Liver (tissue), 9 donors: ENCODE data around the gene SEMA3B. TPM values are rescaled to one million over a fixed set of nuclear protein-coding genes. Genes with fewer than 3 reads are reported as not detected.

Source experiments
- DNase-seq: peaks from one replicate; pipeline ENCODE4 v3.0.0-alpha.2; 2017; ENCODE audit warnings: low spot score
- H3K27ac ChIP-seq, 2 donors: one replicate each; pipeline ENCODE4 v1.7.0; 2013; ENCODE audit warnings: inconsistent platforms in 2 of 2, low read length in 2 of 2, control low read depth in 1 of 2, low read depth in 1 of 2, mild to moderate bottlenecking in 1 of 2
- H3K27me3 ChIP-seq, 4 donors: one replicate each; pipeline versions ENCODE4 v1.6.1 to v1.7.0; 2013; ENCODE audit warnings: low read length in 3 of 4, inconsistent platforms in 1 of 4, mild to moderate bottlenecking in 1 of 4, moderate library complexity in 1 of 4; ENCODE audit not compliant: control insufficient read depth in 4 of 4, insufficient read depth in 4 of 4
- H3K36me3 ChIP-seq, 4 donors: one replicate each; pipeline versions ENCODE4 v1.6.1 to v1.7.0; 2013; ENCODE audit warnings: low read length in 3 of 4, mild to moderate bottlenecking in 3 of 4, low read depth in 1 of 4, moderate library complexity in 1 of 4; ENCODE audit not compliant: control insufficient read depth in 4 of 4, insufficient read depth in 3 of 4
- H3K4me1 ChIP-seq, 4 donors: one replicate each; pipeline versions ENCODE4 v1.6.1 to v1.7.0; 2013; ENCODE audit warnings: low read length in 3 of 4, mild to moderate bottlenecking in 3 of 4, moderate library complexity in 1 of 4; ENCODE audit not compliant: control insufficient read depth in 4 of 4, insufficient read depth in 4 of 4
- H3K4me3 ChIP-seq, 3 donors: one replicate each; pipeline versions ENCODE4 v1.6.1 to v1.7.0; 2013; ENCODE audit warnings: low read length in 3 of 3, control low read depth in 1 of 3, low read depth in 1 of 3, mild to moderate bottlenecking in 1 of 3
- H3K9ac ChIP-seq, 2 donors: one replicate each; pipeline ENCODE4 v1.7.0; 2013; ENCODE audit warnings: low read length in 2 of 2, mild to moderate bottlenecking in 2 of 2, moderate library complexity in 2 of 2, control low read depth in 1 of 2, low read depth in 1 of 2
- H3K9me3 ChIP-seq, 4 donors: one replicate each; pipeline versions ENCODE4 v1.6.1 to v1.7.0; 2013; ENCODE audit warnings: low read length in 3 of 4; ENCODE audit not compliant: control insufficient read depth in 4 of 4
- FOXA1 ChIP-seq: IDR thresholded peaks from 2 replicates; pipeline ENCODE4 v1.6.1; 2016; ENCODE audit warnings: antibody characterized with exemption
- FOXA2 ChIP-seq: IDR thresholded peaks from 2 replicates; pipeline ENCODE4 v1.6.1; 2016; ENCODE audit warnings: antibody characterized with exemption
- GABPA ChIP-seq, 2 donors: IDR thresholded peaks in 1 of 2; conservative IDR thresholded peaks in 1 of 2; 2 replicates each; pipeline ENCODE4 v1.6.1; 2016; ENCODE audit warnings: antibody characterized with exemption in 2 of 2, mild to moderate bottlenecking in 1 of 2, moderate library complexity in 1 of 2
- HNF4A ChIP-seq, 2 donors: conservative IDR thresholded peaks; 2 replicates each; pipeline ENCODE4 v1.6.1; 2016; ENCODE audit warnings: antibody characterized with exemption in 2 of 2, mild to moderate bottlenecking in 2 of 2
- HNF4G ChIP-seq: IDR thresholded peaks from 2 replicates; pipeline ENCODE4 v1.6.1; 2016; ENCODE audit warnings: antibody characterized with exemption
- JUND ChIP-seq, 2 donors: IDR thresholded peaks; 2 replicates each; pipeline ENCODE4 v1.6.1; 2016; ENCODE audit warnings: antibody characterized with exemption in 2 of 2
- NR2F2 ChIP-seq: IDR thresholded peaks from 2 replicates; pipeline ENCODE4 v1.6.1; 2016; ENCODE audit warnings: antibody characterized with exemption
- RAD21 ChIP-seq, 2 donors: IDR thresholded peaks; 2 replicates each; pipeline ENCODE4 v1.6.1; 2016; ENCODE audit warnings: antibody characterized with exemption in 2 of 2, mild to moderate bottlenecking in 2 of 2
- RXRA ChIP-seq, 2 donors: IDR thresholded peaks; 2 replicates each; pipeline ENCODE4 v1.6.1; 2017 to 2018; ENCODE audit warnings: antibody characterized with exemption in 2 of 2, mild to moderate bottlenecking in 1 of 2
- SP1 ChIP-seq: IDR thresholded peaks from 2 replicates; pipeline ENCODE4 v1.6.1; 2018; ENCODE audit warnings: antibody characterized with exemption, mild to moderate bottlenecking
- TAF1 ChIP-seq: conservative IDR thresholded peaks from 2 replicates; pipeline ENCODE4 v1.6.1; 2016; ENCODE audit warnings: antibody characterized with exemption, mild to moderate bottlenecking
- YY1 ChIP-seq: IDR thresholded peaks from 2 replicates; pipeline ENCODE4 v1.6.1; 2016; ENCODE audit warnings: antibody characterized with exemption, mild to moderate bottlenecking
- WGBS: extraction: QIAGEN DNeasy Blood & Tissue Kit; methylation state at CpG from one replicate; pipeline ENCODE4 v1.1.7; 2013; 5-methylcytosine and 5-hydroxymethylcytosine counted together
- polyA plus RNA-seq, 2 donors: library from polyadenylated mRNA; stranded (reverse) in 1 of 2; unstranded in 1 of 2; fragments of 200-250 nt in 1 of 2; fragments of >200 nt in 1 of 2; fragmentation: Nextera tagmentation in 1 of 2; extraction: Ambion mirVana in 1 of 2; gene quantifications; one replicate each; pipeline versions ENCODE4 v1.2.1 to v1.2.3, GENCODE V29; 2013 to 2015
- total RNA-seq, 2 donors: library from RNA; depleted of rRNA; stranded (reverse); fragments of >200 nt; gene quantifications; one replicate each; pipeline ENCODE4 v1.2.3, GENCODE V29; 2014
- TF ChIP-seq, protein P1 (sequence below): IDR thresholded peaks from 2 replicates; pipeline ENCODE4 v1.6.1; 2016; ENCODE audit warnings: antibody characterized with exemption, mild to moderate bottlenecking
- TF ChIP-seq, protein P2 (sequence below): fragments of 150-350 bp; IDR thresholded peaks from 2 replicates; pipeline ENCODE4 v1.5.1; 2017; ENCODE audit warnings: improper control_type of control experiment, low read depth, low read length; ENCODE audit not compliant: missing input control
- TF ChIP-seq, protein P3 (sequence below): IDR thresholded peaks from 2 replicates; pipeline ENCODE4 v1.6.1; 2016; ENCODE audit warnings: antibody characterized with exemption
- TF ChIP-seq, protein P4 (sequence below): IDR thresholded peaks from 2 replicates; pipeline ENCODE4 v1.6.1; 2016; ENCODE audit warnings: antibody characterized with exemption
- TF ChIP-seq, protein P5 (sequence below): IDR thresholded peaks from 2 replicates; pipeline ENCODE4 v1.6.1; 2016; ENCODE audit warnings: antibody characterized with exemption
- donor health status: healthy.
- donor health status: healthy.
- donor health status: healthy.
- donor health status: healthy.
- donor health status: healthy.

SEMA3B gene
- total and polyA plus RNA-seq, 4 donors: 0.40 to 1.5 (median 0.93) TPM

DNA sequence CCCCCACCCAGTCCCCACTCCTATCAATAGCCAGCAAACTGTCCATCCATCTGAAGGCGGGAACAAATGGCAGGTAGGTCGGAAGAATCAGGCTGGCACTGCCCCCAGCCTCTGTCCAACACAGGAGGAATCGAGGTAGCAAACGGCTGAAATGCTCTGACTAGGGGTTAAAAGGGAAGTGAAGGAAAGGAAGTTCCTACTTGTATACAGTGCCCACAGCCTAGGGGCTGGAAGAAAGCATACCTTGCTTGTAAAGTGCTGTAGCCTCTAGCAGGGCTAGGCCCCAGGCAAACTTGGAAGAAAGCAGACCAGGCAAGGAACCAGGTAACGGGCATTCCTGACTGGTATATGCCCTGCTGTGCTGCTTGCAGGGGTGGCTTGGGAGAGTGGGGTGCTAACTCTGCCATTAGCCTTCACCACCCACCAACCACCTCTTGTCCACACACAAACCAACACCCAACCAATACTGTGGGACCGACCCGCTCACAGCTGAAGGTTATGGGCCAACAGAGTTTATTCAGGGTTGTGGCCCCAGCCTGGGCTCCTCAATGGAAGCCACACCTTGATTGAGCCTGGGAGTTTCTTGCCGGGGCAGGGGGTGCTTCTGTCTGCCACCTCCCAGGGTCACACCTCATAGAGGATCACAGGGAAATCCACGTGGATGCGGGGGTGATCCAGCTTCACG lies 56.7 kb downstream of the SEMA3B start:
- Histone ChIP-seq H3K9me3 (no peaks in the 10 kb centered on the region), H3K36me3 (peaks cover 0 to 18% (median 7%) of the 10 kb centered on the region in 4 donors), H3K27ac (no peak overlapping the region), H3K4me1 (peaks cover 6 to 64% (median 45%) of the 10 kb centered on the region in 4 donors), H3K9ac (no peak overlapping the region), H3K4me3 (no peak overlapping the region), H3K27me3 (no peaks in the 10 kb centered on the region)
- no peak for DNase-seq
- TF ChIP-seq SP1 (no peak), RAD21 (IDR thresholded peaks at IDR 0.05) (no peak), HNF4A (conservative IDR thresholded peaks at IDR 0.05) (no peak), TAF1 (no peak), GABPA (IDR thresholded peaks at IDR 0.05 in 1 of 2, conservative IDR thresholded peaks at IDR 0.05 in 1 of 2) (no peak), JUND (IDR thresholded peaks at IDR 0.05) (no peak), YY1 (no peak), NR2F2 (no peak), RXRA (IDR thresholded peaks at IDR 0.05) (no peak), HNF4G (no peak), FOXA1 (no peak), FOXA2 (no peak)
- TF ChIP-seq, protein P1, sequence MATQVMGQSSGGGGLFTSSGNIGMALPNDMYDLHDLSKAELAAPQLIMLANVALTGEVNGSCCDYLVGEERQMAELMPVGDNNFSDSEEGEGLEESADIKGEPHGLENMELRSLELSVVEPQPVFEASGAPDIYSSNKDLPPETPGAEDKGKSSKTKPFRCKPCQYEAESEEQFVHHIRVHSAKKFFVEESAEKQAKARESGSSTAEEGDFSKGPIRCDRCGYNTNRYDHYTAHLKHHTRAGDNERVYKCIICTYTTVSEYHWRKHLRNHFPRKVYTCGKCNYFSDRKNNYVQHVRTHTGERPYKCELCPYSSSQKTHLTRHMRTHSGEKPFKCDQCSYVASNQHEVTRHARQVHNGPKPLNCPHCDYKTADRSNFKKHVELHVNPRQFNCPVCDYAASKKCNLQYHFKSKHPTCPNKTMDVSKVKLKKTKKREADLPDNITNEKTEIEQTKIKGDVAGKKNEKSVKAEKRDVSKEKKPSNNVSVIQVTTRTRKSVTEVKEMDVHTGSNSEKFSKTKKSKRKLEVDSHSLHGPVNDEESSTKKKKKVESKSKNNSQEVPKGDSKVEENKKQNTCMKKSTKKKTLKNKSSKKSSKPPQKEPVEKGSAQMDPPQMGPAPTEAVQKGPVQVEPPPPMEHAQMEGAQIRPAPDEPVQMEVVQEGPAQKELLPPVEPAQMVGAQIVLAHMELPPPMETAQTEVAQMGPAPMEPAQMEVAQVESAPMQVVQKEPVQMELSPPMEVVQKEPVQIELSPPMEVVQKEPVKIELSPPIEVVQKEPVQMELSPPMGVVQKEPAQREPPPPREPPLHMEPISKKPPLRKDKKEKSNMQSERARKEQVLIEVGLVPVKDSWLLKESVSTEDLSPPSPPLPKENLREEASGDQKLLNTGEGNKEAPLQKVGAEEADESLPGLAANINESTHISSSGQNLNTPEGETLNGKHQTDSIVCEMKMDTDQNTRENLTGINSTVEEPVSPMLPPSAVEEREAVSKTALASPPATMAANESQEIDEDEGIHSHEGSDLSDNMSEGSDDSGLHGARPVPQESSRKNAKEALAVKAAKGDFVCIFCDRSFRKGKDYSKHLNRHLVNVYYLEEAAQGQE: no peak
- TF ChIP-seq, protein P2, sequence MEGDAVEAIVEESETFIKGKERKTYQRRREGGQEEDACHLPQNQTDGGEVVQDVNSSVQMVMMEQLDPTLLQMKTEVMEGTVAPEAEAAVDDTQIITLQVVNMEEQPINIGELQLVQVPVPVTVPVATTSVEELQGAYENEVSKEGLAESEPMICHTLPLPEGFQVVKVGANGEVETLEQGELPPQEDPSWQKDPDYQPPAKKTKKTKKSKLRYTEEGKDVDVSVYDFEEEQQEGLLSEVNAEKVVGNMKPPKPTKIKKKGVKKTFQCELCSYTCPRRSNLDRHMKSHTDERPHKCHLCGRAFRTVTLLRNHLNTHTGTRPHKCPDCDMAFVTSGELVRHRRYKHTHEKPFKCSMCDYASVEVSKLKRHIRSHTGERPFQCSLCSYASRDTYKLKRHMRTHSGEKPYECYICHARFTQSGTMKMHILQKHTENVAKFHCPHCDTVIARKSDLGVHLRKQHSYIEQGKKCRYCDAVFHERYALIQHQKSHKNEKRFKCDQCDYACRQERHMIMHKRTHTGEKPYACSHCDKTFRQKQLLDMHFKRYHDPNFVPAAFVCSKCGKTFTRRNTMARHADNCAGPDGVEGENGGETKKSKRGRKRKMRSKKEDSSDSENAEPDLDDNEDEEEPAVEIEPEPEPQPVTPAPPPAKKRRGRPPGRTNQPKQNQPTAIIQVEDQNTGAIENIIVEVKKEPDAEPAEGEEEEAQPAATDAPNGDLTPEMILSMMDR: no peak
- TF ChIP-seq, protein P3, sequence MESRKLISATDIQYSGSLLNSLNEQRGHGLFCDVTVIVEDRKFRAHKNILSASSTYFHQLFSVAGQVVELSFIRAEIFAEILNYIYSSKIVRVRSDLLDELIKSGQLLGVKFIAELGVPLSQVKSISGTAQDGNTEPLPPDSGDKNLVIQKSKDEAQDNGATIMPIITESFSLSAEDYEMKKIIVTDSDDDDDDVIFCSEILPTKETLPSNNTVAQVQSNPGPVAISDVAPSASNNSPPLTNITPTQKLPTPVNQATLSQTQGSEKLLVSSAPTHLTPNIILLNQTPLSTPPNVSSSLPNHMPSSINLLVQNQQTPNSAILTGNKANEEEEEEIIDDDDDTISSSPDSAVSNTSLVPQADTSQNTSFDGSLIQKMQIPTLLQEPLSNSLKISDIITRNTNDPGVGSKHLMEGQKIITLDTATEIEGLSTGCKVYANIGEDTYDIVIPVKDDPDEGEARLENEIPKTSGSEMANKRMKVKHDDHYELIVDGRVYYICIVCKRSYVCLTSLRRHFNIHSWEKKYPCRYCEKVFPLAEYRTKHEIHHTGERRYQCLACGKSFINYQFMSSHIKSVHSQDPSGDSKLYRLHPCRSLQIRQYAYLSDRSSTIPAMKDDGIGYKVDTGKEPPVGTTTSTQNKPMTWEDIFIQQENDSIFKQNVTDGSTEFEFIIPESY: no peak
- TF ChIP-seq, protein P4, sequence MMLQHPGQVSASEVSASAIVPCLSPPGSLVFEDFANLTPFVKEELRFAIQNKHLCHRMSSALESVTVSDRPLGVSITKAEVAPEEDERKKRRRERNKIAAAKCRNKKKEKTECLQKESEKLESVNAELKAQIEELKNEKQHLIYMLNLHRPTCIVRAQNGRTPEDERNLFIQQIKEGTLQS: no peak
- TF ChIP-seq, protein P5, sequence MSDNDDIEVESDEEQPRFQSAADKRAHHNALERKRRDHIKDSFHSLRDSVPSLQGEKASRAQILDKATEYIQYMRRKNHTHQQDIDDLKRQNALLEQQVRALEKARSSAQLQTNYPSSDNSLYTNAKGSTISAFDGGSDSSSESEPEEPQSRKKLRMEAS: no peak
- WGBS: 87% methylated on average over 11 of the region's 11 CpGs
